GM21515 (cell line): ENCODE results near the gene TBC1D9B.

Source experiments
- ATAC-seq: cut with Tn5 transposase; IDR thresholded peaks from one replicate; pipeline ENCODE4 v1.9.1; 2021; ENCODE audit not compliant: unreplicated experiment

The TBC1D9B gene

DNA sequence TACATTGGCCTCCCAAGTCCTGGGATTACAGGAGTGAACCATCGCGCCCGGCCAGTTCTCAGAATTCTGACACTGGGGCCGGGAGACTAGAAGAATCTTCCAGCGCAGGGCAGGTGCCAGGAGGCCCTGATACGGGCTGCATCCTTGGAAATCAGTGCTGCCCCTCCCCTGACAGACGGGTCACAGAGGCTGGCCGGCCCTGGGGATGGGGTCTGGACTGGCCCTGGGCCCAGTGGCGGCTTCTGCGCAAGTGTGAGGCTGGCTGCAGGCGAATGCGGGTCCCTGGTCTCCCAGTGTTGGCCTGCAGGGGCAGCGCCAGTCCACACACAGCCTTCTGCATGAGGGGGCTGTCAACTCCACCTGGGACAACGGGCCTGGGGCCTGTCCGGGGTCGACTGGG is 831 bp upstream of the TBC1D9B start:
- ATAC-seq = no peak

DNA sequence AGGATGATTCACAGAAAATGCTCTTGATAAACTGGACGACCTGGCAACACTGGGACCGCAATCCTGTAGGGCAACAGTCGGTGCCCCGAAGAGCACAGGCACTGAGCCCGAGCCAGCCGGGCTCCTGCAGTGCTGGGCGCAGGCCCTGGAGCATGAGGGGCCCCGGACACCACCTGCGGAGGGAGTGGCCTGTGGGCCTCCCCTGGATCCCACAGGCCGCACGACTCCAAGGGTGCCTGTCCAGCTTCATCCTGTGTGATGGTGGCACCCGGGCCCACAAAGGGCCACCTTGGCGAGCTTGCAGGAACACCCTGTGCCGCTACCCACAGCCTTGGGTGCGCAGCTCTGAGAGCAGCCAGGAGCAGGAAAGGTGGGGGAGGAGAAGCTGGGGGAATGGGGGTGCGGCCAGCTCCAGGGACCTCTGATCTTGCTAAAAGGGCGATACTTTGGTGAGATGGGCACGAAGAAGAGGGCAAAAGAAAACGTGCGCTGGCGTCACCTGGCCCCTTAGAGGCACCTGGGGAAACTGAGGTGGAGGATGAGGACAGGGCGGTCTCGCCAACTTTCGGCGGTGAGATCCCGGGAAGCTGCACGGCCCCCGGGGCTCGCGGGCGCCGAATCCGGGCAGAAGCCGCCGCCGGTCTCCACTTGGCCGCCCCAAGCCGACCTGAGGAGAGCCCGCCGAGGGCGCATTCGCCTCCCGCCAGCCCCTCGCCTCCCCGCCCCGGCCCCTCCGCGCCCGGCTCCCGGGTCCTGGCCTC is 722 bp downstream of the TBC1D9B start:
- peak; percentile 31 for ATAC-seq

DNA sequence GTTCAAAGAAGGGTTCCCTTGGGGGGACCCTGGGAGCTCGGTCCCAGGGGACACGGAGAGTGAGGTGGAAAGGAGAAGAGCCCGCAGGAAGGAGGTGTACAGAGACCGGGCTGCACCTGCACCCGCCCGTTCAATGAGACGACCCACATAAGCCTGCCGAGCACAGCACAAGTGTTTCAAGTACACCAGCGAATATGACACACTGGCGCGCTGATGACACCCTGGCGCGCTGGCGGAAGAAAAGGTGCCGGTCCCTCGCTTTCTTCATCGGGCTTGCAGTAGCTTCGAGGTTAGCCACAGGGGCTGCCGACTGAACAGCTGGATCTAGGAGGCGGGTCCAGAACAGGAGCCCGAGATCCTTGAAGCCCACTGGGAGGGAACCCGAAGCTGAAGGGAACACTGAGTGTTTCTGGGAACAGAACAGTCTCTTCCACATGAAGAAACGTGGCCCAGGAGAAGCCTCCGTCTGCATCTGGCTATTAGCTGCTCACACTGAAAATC is 1.4 kb downstream of the TBC1D9B start:
- no peak for ATAC-seq

DNA sequence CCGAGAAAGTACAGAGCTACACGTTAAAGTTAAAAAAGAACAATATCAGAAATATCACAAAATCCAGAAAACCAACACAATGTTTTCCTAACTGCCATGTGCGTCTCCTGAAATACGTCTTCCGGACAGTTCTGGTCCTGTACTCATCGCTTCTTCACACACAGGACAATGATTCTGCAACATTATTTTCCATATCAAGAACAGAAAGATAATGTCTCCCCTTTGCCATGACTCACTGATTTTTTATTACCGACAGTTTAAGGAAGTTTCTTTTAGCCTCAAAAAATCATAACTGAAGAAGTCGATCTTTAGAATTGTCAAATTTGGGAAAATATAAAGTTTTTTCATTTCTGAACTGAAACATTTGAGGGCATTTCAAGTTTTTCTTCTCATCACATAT is 2.5 kb downstream of the TBC1D9B start:
- ATAC-seq = no peak

DNA sequence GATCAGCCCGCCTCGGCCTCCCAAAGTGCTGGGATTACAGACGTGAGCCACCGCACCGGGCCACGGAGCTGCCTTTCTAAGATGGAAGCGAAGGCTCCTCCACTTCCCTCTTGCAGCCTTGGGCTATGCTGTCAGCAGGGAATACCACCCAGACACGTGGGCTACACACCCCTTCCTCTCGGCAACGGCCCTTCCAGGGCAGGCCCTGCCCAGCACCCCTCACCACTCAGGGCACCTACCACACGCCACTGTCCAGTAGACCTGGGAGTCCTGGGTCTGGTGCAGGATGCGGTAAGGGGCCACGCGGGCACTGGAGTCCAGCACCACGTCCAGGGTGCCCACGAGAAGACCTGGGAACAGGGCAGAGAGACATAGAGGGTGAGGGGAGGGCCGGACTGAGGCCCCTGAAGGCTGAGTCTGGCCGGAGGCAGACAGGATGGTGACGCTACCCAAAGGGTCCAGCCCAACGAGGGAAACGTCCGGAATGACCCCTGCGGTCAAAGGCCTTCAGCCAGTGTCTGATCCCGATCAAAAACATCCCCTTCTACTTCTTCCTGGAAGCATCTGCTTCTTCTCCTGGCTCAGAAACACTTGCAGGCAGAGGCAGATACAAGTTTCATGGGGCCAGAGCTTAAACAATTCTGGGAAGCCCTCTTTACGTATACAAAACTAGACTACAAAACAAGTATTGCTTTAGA is 3.1 kb downstream of the TBC1D9B start:
- ATAC-seq = no peak

DNA sequence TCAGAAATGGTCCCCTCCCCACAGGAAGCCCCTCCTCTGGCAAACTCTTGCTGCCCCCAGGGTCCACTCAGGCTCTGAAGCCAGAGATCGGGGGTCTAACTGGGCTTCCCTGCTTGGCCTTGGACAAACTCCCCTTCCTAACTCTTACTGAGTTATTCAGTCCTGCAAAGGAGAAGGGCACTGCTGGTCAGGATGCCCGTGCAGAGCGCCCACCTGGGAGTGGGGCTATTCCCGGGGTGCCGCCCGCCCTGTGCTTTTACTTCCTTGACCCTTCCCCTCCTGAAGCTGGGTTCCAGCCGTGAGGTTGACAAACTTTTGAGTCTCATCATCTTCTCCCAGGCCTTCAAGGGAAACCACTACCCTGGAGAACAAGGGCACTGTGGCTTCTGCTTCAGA is 4.9 kb downstream of the TBC1D9B start:
- ATAC-seq = no peak

DNA sequence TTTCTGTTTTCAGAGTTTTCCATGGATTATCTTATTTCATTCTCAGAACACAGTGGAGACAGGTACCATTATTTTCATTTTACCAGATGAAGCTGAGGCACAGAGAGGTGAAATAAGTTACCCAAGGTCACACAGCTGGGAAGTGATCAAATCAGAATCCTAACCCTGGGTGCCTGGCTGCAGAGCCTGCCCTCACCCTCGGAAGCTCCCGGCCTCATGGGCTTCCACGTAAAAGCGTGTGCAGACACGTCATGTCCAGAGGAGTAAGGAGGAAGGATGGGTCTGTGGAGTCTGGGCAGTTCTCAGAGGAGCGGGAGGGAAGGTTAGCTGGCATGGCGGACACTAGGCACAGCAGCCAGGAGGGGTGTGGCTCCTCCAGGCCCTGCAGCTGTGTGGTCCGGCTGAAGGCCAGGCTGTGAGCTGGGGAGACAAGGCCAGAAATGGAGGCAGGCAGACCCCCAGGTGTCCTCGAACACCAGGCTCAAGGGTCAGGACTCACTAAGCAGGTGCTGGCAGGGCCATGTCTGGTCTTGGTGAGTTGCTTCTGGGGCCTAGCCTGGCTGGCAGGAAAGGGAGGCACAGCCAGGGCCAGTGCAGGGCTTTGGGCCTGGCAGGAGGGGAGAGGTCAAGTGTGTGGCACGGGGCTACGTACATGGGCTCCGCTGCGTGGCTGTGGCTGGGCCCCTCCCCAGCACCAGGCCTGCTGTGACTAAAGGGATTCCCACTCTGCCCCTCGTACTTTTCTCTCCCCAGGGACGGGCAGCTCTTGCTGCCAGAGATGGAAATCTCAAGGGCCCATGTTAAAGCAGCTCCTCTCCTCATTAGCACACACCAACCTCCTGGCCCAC is 5.6 kb downstream of the TBC1D9B start:
- no peak for ATAC-seq

DNA sequence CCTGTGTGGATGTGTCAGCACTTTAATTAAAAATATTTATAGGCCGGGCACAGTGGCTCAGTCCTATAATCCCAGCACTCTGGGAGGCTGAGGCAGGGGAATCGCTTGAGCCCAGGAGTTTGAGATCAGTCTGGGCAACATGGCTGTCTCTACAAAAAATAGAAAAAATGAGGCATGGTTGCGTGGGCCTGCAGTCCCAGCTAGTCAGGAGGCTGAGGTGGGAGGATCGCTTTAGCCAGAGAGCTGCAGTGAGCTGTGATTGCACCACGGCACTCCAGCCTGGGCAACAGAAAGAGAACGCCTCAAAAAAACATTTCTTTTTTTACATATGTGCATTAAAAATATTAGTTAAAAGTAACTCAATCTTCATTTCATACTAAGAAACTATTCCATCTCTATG is 6.2 kb downstream of the TBC1D9B start:
- ATAC-seq = no peak

DNA sequence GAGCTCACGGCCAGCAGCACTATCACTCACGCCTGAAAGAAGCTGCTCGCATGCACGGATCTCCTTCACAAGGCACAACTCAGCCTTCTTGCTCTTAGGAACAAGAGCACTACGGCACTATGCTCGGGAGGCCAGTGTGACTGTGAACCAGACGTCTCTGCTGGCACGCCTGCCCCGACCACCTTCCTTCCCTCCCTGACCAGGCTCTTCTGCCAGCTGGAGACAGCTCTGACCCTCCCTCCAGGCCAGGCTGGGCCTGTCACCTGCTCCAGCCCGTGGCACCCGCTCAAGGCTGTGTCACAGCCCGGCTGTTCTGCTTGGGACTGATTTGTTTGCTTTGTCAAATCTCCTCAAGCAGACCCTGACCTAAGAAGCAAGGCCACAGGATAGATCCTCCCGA is 7.0 kb downstream of the TBC1D9B start:
- no peak for ATAC-seq

DNA sequence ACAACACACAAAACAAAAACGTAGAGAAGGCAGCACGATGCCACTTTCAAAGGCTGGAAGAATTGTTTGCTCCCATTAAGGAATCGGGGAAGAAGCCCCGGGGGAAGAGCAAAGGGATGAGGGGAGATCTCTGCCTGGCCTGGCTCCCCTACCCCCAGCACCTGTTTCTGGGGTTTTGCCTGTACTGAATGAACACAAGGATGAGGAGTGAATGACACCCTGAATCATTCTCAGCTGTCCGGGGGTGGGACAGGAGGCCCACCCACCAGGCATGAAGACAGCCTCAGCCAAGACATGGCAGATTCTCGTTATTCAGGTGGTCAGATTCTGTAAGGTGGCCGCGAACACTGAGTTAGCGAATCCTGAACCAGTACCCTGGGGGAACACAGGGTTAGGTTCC is 7.5 kb downstream of the TBC1D9B start:
- ATAC-seq = no peak

DNA sequence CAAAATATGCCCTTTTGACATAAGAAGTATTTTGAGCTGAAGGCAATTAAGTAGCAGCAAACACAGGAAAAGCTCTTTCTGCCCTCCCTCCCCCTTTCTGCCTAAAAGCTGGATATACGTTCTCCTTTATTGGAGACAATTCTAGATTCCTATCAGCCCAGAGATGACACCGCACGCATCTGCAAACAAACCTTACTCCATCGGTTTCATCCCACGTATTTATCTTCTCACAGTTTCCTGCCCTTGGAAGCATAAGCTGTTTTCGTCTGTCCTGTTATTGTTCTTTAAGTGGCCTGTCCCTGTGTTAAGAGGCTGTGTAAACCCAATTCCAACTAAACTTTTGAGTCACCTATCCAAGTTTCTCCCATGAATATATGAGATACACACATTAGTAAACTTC is 11.8 kb downstream of the TBC1D9B start:
- no peak for ATAC-seq

DNA sequence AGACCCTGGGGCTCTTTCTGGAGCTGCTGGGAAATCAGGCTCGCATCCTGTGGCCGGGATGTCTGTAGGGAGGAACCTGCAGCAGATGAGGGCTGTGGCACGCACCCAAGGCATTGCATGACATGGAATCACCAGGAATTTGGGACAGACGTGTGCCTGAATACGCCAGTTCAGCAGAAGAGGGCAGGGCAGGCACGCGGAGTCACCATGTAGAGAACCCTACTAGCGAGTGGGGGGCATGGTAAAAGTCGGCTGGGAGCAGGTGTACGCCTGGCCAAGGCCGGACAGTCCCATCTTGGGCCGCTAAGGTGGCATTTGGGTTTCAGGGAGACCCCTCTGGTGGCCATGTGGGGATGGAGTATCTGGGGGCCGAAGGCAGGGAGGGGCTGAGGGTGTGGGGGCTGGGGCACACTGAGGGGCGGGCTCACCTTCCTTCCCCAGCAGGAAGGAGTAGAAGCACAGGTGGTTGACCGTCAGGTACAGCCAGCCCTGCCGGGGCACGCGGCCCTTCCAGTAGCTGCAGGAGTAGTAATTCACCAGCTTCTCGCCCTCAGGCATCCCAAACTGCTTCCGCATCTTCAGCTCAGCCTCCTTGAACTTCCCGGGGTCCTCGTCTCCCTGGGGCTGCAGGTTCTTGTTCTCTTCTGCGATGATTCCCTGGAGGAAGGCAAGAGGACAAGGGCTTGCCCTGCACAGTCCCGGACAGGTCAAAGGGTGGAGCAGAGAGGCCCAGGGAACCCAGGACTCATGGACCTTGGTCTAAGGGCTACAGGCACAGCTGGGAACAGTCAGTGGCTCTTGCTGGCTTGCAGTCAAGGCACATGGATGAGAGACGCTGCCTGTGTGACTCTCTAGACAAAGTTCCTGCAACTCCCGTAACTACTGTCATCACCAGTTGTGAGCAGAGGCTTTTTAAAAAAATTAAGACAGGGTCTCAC is 13.5 kb downstream of the TBC1D9B start:
- ATAC-seq = no peak

DNA sequence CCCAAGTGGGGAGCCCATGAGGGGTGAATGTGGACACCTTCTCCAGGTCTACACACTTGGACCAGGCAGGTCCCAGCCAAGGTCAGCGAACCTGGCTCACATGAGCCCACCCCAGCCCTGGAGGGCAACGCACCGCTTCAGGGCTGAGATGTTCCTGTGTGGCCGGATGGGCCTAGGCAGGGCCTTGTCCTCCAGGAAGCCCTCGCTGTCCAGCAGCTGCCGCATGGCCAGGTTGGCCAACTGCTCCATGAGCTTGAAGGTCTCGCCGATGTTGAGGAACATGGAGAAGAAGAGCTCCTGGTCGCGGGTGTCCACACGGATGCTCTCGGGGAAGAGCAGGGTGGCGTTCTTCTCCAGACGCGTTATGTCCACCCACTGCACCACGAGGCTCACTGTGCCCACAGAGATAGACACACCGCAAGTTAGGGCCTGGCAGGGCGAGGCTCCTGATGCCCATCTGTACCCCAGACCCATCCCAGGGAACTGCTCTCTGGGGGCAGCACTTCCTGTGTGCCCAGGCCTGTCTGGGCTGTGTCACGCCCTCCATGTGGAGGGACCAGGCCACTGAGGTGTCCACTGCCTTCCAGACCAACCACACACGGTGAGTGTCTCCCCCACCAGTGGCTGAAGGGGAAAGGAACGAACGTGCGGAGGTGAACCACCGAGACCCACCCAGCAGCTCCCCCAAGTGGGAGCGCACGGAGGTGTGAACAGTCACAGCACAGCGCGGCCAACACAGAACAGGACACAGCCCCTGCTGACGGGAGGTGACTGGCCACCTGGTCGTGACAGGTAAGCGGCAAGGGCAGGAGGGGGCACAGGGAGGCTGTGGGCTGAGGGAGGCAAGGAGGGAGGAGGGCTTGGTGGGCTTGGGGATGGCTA is 14.4 kb downstream of the TBC1D9B start:
- no peak for ATAC-seq

DNA sequence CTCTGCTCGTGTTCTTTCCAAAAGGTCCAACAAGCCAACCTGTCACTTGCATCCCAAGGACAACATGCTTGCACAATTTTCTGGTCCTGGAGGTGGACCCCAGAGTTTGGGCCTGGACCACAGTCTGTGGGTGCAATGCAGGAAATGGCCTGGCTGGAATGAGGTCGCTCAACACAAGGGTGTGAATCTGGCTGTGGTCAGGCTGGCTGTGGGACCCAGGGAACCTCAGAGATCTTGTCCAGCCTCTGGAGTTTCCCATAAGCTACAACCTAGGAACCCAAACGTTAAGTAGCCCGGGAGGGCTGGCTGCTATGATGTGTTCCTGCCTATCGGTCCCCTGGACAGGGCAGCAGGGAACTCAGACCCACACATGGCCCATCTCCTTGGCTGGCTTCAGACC is 15.4 kb downstream of the TBC1D9B start:
- ATAC-seq = no peak

DNA sequence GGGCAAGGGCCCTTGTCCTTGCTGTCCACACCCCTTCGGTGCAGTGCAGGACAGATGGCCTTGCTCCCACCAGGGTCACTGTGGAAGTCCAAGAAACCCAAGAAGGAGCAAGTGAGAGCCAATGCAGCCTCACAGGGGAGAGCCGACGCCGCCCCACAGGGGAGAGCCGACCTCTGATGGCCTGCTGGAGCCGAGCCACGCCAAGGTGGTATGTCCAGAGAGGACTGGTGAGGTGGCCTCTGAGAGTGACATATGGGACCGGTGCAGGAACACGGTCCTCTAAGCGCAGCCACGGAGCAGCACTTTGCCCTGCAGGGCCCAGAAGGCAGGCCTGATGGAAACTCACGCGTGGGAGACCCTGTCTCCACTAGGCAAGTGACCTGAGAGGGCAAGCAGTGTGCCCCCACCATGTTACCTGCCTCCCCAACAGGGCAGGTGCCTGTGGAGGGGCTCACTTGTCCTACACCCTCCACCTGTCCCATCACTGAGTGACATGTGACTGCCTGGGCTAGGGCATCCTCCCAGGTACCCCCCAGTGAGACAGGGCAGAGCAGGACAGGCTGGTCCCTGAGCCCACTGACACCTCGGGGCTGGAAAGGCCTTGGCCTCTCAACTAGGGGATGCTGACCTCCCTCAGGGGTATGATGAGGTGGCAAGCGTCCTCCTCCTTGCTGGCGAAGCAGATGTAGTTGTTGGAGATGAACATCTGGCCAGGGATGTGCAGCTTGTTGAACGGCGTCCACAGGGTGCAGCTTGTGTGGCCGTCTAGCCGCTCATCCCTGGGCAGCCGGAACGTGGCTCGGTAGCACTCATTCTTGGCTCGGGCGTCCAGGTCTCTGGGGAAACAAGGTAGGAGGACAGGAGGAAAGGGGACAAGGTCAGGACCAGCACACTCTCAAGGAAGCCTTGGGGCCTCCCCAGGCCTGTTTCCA is 16.7 kb downstream of the TBC1D9B start:
- no peak for ATAC-seq

DNA sequence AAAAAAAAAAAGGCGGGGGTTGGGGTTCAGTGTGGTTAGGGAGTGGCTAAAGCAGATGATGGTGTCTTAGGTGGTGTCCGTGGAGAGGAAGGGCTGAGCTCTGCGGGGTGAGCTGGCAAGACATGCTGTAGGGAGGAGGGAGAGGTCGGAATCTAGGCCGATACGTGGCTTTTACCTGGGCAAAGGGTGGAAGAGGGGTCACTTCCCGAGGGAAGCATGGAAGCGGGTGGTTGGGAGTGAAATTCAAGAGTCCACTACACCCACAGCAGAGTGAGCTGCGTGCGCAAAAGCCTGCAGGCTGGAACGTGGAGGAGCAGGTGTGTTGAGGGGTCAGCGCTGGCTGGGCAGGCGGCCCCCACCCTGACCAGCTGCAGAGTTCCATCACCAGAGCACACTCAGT is 17.8 kb downstream of the TBC1D9B start:
- ATAC-seq = no peak

DNA sequence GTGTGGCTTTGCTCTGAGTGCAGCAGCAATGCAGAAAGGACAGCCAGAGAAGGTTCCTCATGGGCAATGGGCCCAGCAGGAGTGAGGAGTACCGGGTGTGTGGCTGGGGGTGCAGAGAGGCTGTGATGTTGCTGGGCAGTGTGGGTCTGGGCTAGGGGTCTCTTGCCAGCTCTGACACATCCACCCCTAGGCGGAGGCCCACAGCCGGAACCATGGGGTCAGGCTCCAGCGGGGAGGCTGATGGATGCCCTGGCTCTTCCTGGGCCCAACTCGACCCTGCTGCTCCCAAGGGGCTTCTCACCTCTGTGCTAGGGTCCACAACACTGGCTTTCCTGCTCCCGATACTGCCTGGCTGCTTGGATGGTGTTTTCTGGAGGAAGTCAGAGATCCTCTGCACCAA is 19.9 kb downstream of the TBC1D9B start:
- no peak for ATAC-seq

DNA sequence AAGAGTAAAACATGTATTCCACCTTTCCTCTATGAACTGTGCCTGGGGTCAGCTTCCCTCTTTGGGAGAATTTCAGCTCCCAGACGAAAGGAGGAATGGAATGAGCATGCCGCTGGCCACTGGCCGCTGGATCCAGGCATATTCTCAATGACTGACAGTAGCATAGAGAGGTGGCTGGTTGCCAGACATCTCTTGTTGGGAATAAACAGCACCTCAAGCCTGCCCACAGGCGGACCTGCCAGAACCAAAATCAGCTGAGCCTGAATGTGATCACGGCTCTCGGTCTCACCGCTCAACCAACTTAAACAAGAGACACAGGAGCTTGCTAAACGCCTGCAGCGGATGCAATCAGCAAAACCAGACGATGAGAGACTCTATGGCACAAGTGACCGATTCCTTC is 20.6 kb downstream of the TBC1D9B start:
- no peak for ATAC-seq
